GM04503 (cell line): ENCODE data around the gene ZNF266.

ENCODE experiments used
- DNase-seq: peaks from one replicate; pipeline ENCODE4 v3.0.0-alpha.2; 2012; ENCODE audit warnings: low read depth

The ZNF266 gene

GRCh38 chr19:9435279-9436268 lies at the start of gene ZNF266:
TSS of gene ZNF266 (minus strand) at chr19:9435573. CDS start at chr19:9420089, 15,484 bp downstream.
- peak; percentile 55 for DNase-seq

- DNase-seq, result no peak
These were observed 49.8 kb upstream of the ZNF266 start for GRCh38 chr19:9485140-9485539.

DNA sequence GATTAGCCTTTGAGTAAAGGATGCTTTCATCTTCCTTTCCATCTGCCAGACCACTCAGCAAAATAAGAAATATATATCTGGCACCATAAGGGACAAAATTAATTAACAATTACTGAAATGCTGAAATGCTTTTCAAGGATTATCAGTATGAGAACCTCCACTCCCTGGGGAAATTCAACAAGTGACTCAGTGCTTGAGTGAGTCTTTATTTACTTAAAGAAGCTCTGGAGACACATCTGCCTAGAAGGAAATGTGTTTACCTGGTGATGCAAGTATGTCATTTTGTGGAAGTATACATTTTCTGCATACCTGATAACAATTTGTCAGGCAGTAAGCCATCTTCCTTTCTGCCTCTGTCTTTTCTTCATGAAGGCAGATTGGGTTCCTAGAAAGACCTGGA lies 39.6 kb upstream of the ZNF266 start:
- no peak for DNase-seq

- no peak for DNase-seq
These were observed 31.8 kb upstream of the ZNF266 start for GRCh38 chr19:9467161-9467560.

- DNase-seq, result no peak
These were observed 26.6 kb upstream of the ZNF266 start for GRCh38 chr19:9461938-9462337.

DNA sequence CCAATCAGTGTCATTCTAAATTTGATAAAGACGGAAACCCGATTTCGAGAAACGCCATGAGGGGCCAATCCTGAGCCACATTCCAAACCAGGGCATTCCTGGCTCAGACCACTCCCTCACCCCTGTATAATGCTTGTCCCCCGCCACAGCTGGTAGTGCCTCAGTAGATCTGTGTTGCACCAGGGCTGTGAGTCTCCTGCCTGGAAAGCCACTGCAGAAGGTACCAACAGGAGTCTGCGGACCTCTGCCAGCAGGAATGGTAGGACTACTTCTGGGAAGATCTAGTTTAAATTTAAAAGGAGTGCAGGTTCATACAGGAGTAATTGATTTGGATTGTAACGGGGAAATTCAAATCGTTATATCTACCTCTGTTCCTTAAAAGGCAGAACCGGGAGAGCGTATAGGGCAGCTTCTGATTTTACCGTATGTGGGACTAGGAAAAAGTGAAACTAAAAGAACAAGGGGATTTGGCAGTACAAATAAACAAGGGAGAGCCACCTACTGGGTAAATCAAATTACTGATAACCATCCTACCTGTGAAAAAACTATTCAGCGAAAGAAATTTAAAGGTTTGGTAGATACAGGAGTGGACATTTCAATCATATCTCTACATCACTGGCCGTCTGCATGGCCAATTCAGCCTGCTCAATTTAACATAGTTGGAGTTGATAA lies 20.8 kb upstream of the ZNF266 start:
- no peak for DNase-seq

GRCh38 chr19:9453953-9454352 lies 18.6 kb upstream of the ZNF266 start:
- DNase-seq, result no peak

DNA sequence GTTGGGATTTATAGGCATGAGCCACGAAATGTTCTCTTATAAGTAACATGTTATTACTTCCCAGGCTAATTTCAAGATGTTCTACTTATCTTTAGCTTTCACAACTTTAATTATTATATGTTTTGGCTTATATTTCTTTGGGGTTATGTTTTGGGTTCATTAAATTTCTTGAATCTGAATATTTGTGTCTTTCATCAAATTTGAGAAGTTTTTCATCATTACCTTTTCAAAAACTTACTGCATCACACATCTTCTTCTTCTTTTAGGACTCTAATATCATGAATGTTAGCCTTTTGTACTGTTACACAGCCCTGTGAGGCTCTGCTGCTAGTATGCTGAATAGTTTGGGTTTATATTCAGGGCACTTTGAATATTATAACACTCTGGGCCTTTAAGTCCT lies 9.7 kb upstream of the ZNF266 start:
- DNase-seq, result no peak

GRCh38 chr19:9436358-9436757 lies 985 bp upstream of the ZNF266 start:
- no peak for DNase-seq

DNA sequence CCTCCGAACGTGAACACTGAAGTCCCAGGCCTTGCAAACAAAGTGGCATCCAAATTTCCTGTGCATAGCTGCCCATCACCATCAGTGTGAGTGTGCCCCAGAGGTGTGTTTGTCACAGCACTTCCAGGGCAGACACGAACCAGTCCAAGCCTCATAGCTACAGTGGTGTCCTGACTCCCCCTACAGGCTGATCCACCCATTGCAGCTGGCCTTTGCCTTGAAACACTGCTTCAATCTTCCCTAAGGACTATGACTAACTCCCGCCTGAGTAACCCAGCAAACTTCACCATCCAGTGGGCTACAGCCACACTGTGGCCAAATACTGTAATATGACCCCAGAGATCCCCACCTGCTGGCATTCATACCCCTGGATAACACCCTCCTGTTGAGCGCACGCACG lies 3.9 kb downstream of the ZNF266 start:
- DNase-seq, result no peak

GRCh38 chr19:9430444-9430843 lies 4.9 kb downstream of the ZNF266 start:
- no peak for DNase-seq

DNA sequence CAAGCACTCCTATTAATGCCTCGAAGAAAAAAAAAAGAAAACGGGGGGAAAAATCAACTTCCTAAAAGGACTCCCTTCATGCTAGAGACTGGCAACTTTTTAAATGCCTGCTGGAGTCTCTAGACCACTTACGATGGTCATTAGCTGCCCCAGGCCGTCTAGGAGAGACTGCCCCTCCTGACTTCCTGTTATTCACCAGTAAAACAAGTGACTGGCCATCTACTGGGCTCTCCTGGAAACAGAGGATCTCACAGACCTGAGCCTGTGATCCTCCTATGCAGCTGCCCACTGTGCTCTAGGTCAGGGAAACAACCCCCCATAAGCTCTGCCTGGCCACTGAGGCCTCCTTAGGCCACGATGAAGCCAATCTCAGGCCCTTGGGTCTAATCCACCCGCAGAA lies 7.4 kb downstream of the ZNF266 start:
- no peak for DNase-seq

DNA sequence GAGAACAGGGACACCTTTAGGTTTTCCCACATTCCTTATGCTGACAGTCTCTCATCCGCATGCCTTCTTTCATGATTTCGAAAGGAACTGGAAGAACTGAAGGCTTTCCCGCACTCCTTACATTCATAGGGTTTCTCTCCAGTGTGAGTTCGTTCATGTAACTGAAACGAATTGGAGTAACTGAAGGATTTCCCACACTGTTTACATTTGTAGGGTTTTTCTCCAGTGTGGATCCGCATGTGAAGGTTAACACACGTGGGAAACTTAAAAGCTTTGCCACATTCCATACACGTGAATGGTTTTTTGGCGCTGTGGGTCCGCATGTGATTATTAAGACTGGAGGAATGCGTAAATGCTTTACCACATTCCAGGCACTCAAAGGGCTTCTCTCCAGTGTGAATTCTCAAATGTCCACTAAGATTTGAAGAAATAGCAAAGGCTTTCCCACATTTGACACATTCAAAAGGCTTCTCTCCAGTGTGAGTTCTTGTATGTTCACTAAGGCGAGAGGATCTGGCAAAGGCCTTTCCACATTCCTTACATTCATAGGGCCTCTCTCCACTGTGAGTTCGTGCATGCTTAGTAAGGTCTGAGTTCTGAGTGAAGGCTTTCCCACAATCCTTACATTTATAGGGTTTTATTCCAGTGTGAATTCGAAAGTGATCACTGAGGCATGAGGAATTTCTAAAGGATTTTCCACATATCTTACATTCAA lies 22.0 kb downstream of the ZNF266 start:
- DNase-seq, result no peak

- DNase-seq, result no peak
These were observed 27.5 kb downstream of the ZNF266 start for GRCh38 chr19:9407827-9408226.

DNA sequence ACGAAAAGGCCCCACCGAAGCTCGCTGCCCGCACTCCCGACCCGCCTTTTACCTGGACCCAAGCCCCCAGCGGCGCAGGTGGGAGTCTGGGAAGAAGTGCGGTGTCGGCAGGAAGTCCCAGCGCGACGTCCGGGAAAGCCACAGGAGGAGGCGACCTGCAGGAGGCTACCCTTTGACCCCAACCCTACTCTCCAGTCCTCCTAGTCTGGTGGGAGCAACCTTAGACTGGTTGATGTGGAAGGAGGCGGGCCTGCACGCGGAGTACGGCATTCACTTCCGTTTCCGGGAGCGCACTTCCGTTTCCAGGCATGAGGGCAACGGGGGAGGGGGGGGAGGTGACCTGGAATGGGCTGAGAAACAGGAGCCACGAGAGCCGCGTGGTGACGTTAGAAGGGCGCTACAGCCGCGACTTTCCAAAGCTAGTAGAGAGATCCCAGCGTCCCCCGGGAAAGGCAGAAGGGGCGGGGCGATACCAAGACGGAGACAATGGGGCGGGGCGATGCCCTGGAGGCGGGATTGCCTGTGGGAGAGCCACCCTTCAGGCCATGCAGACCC lies 28.5 kb downstream of the ZNF266 start:
- DNase-seq, result peak; percentile 51

DNA sequence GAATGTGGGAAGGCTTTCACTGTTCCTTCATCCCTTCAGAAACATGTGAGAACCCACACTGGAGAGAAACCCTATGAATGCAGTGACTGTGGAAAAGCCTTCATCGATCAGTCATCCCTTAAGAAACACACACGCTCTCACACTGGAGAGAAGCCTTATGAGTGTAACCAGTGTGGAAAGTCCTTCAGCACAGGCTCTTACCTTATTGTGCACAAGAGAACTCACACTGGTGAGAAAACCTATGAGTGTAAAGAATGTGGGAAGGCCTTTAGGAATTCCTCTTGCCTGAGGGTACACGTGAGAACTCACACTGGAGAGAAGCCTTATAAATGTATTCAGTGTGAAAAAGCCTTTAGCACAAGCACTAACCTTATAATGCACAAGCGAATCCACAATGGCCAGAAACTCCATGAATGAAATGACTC lies 54.0 kb downstream of the ZNF266 start:
- DNase-seq, result no peak

- DNase-seq, result no peak
These were observed 64.4 kb downstream of the ZNF266 start for GRCh38 chr19:9370738-9371619.

GRCh38 chr19:9362905-9363304 lies 72.5 kb downstream of the ZNF266 start, which contains the start of gene ZNF177:
TSS of gene ZNF177 (plus strand) at chr19:9363013. CDS start at chr19:9378312, 15,299 bp downstream.
- no peak for DNase-seq
